NCI-H2196 treated with DMSO at 0.1 percent for 48 hours (cell line): ENCODE results near the gene WDR1.

Experiments
- DNase-seq: peaks from one replicate; lab custom pipeline; 2025; ENCODE audit not compliant: unreplicated experiment; lab: John Stamatoyannopoulos, UW

WDR1 gene

GRCh38 chr4:10101671-10102473 lies 14.7 kb downstream of the WDR1 start:
- DNase-seq, result no peak

- no peak for DNase-seq
These were observed 15.8 kb downstream of the WDR1 start for GRCh38 chr4:10100734-10101216.

- DNase-seq, result no peak
These were observed 16.9 kb downstream of the WDR1 start for GRCh38 chr4:10099499-10100325.

- DNase-seq, result no peak
These were observed 17.8 kb downstream of the WDR1 start for GRCh38 chr4:10098780-10099160.

GRCh38 chr4:10097906-10098779 lies 18.5 kb downstream of the WDR1 start:
- DNase-seq, result no peak

GRCh38 chr4:10096978-10097335 lies 19.6 kb downstream of the WDR1 start:
- no peak for DNase-seq

- no peak for DNase-seq
These were observed 20.2 kb downstream of the WDR1 start for GRCh38 chr4:10096201-10096977.

- no peak for DNase-seq
These were observed 21.2 kb downstream of the WDR1 start for GRCh38 chr4:10095296-10095991.

- DNase-seq, result no peak
These were observed 21.8 kb downstream of the WDR1 start for GRCh38 chr4:10094841-10095240.

- DNase-seq, result no peak
These were observed 22.6 kb downstream of the WDR1 start for GRCh38 chr4:10093801-10094552.

- no peak for DNase-seq
These were observed 23.4 kb downstream of the WDR1 start for GRCh38 chr4:10093271-10093621.

- DNase-seq, result no peak
These were observed 23.9 kb downstream of the WDR1 start for GRCh38 chr4:10092481-10093270.

- DNase-seq, result no peak
These were observed 24.9 kb downstream of the WDR1 start for GRCh38 chr4:10091531-10092181.

- DNase-seq, result no peak
These were observed 25.9 kb downstream of the WDR1 start for GRCh38 chr4:10090467-10091250.

- DNase-seq, result no peak
These were observed 27.3 kb downstream of the WDR1 start for GRCh38 chr4:10089346-10089745.

GRCh38 chr4:10088135-10089010 lies 28.2 kb downstream of the WDR1 start:
- no peak for DNase-seq
